ENCODE data around the gene SLC25A4. TPM values are rescaled to one million over a fixed set of nuclear protein-coding genes. Genes with fewer than 3 reads are reported as not detected.
A peak's percentile ranks its signal among the peaks of the same experiment; 100 is the strongest.

The SLC25A4 gene
- total RNA-seq, 3 donors from 2014 or later = 15.2 to 21.4 (median 19.3) TPM

DNA sequence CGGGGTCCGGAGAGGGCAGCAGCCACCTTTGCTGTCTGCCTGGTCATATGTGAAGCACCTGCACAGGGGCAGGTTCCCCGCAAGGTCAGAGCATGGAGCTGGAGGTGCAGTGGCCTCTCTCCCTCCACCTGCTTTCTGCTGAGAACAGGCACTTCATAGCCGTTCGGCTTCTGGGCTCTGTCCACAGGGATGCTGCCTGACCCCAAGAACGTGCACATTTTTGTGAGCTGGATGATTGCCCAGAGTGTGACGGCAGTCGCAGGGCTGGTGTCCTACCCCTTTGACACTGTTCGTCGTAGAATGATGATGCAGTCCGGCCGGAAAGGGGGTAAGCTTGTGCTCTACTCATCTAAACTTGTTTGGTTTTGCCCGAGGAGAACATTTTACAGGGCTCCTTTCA is 2.5 kb downstream of the SLC25A4 start:
- Histone ChIP-seq H3K9me3 (no peaks in the 10 kb centered on the region), H3K27me3 (no peaks in the 10 kb centered on the region), H3K27ac (peak overlapping the region in 1 of 2 donors; percentile 39), H3K36me3 (no peaks in the 10 kb centered on the region), H3K4me3 (no peak overlapping the region), H3K4me1 (peaks cover 0 to 5% of the 10 kb centered on the region in 2 donors)
- TF ChIP-seq, protein P1, sequence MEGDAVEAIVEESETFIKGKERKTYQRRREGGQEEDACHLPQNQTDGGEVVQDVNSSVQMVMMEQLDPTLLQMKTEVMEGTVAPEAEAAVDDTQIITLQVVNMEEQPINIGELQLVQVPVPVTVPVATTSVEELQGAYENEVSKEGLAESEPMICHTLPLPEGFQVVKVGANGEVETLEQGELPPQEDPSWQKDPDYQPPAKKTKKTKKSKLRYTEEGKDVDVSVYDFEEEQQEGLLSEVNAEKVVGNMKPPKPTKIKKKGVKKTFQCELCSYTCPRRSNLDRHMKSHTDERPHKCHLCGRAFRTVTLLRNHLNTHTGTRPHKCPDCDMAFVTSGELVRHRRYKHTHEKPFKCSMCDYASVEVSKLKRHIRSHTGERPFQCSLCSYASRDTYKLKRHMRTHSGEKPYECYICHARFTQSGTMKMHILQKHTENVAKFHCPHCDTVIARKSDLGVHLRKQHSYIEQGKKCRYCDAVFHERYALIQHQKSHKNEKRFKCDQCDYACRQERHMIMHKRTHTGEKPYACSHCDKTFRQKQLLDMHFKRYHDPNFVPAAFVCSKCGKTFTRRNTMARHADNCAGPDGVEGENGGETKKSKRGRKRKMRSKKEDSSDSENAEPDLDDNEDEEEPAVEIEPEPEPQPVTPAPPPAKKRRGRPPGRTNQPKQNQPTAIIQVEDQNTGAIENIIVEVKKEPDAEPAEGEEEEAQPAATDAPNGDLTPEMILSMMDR (IDR thresholded peaks at IDR 0.05) = no peak
- no peak for TF ChIP-seq POLR2AphosphoS5 (IDR thresholded peaks at IDR 0.05)
- no peak for TF ChIP-seq POLR2A (IDR thresholded peaks at IDR 0.05)
- DNase-seq (ENCODE audit: low spot score in 2 of 2) = no peak
- intact Hi-C loops (cut with DNase I; ENCODE audit: low total_unique reads) = no loop called here

DNA sequence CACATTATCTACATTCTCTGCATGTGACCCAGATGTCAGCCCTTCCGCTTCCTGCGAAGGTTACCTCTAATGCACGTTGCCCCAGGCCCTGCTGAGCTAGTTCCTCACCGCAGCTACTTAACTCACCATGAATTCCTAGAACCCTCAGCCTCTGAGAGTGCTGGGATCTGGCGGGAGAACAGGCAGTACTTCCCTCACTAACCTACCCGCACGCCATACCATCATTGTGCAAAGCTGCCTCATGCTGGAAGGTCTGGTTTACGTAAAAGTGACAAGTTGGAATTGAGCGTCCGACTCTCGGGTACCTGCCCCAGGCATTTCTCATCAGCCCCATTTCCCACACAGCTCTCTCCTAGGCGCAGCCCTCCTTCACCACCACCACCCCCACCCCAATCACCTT is 6.3 kb downstream of the SLC25A4 start:
- no peak for DNase-seq (ENCODE audit: low spot score in 2 of 2)
- no peak overlapping the region for H3K27ac ChIP-seq
- H3K36me3 ChIP-seq = no peaks in the 10 kb centered on the region
- H3K4me3 ChIP-seq = no peak overlapping the region
- H3K4me1 ChIP-seq = no peaks in the 10 kb centered on the region
- H3K27me3 ChIP-seq = no peaks in the 10 kb centered on the region
- no peaks in the 10 kb centered on the region for H3K9me3 ChIP-seq
- intact Hi-C loops (cut with DNase I; ENCODE audit: low total_unique reads) = no loop called here
- TF ChIP-seq POLR2AphosphoS5 (IDR thresholded peaks at IDR 0.05) = no peak
- no peak for TF ChIP-seq POLR2A (IDR thresholded peaks at IDR 0.05)
- TF ChIP-seq, protein P1 (IDR thresholded peaks at IDR 0.05) = no peak

DNA sequence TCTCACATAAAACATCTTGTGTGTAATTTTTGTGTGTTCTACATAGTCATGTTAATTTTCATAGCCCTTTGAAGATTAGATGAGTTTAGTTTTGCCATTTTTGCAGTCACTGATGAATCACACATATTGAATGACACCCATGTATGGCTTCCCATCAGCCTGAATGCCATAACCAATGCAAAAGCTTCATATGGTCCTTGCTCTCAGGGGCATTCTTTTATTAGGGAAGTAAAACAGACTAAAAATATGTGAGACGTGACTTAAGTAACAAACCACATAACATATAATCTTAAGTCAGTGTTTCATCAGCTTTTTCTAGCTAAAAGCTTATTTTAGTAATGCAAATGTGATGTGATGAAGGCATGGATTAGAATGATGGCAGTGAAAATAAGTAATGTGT is 8.2 kb downstream of the SLC25A4 start:
- H3K9me3 ChIP-seq = no peaks in the 10 kb centered on the region
- TF ChIP-seq, protein P1 (IDR thresholded peaks at IDR 0.05) = no peak
- TF ChIP-seq POLR2A (IDR thresholded peaks at IDR 0.05) (no peak), POLR2AphosphoS5 (IDR thresholded peaks at IDR 0.05) (no peak)
- DNase-seq (ENCODE audit: low spot score in 2 of 2) = no peak
- intact Hi-C loops (cut with DNase I; ENCODE audit: low total_unique reads) = loop anchor here (5.0 kb wide), 1 partner anchor 166 kb away; no protein-coding TSS in a partner anchor
- H3K36me3 ChIP-seq = no peaks in the 10 kb centered on the region
- H3K27ac ChIP-seq = no peak overlapping the region
- H3K27me3 ChIP-seq = no peaks in the 10 kb centered on the region
- no peaks in the 10 kb centered on the region for H3K4me1 ChIP-seq
- no peak overlapping the region for H3K4me3 ChIP-seq

DNA sequence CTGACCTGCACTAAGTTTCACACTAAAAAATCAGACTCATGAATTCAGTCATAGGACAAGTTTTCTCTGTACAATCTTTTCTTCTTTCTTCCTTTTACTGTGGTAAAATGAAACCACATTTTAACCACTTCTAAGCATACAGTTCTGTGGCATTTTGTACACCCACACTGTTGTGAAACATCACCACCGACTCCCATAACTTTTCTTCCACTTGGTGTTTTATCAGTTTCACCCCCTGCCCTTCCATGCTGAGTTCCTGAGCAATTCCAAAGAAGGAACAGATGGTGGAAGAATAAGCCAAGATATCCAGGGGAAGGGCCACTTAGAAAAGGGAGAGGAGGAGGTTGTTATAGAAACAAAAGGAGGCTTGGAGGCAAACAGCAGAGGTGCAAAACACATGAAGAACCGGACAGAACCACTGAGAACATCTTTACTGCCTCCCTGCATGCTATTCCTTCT is 22.6 kb downstream of the SLC25A4 start:
- Histone ChIP-seq H3K36me3 (no peaks in the 10 kb centered on the region), H3K27me3 (no peaks in the 10 kb centered on the region), H3K4me1 (no peaks in the 10 kb centered on the region), H3K27ac (no peak overlapping the region), H3K9me3 (no peaks in the 10 kb centered on the region), H3K4me3 (no peak overlapping the region)
- intact Hi-C loops (cut with DNase I; ENCODE audit: low total_unique reads) = no loop called here
- no peak for DNase-seq (ENCODE audit: low spot score in 2 of 2)
- TF ChIP-seq POLR2A (IDR thresholded peaks at IDR 0.05) (no peak), POLR2AphosphoS5 (IDR thresholded peaks at IDR 0.05) (no peak)
- TF ChIP-seq, protein P1 (IDR thresholded peaks at IDR 0.05) = no peak

DNA sequence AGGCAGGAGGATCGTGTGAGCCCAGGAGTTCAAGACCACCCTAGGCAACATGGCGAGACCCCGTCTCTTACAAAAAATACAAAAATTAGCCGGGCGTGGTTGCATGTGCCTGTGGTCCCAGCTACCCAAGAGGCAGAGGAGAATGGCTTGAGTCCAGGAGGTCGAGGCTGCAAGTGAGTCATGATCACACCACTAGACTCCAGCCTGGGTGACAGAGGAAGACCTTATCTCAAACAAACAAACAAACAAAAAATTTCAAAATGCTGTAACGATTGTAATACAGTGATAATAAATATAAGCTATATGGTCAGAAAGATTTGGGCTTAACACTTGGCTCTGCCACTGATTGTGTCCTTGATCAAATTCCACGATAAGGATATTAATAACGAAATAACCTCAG is 24.2 kb downstream of the SLC25A4 start:
- intact Hi-C loops (cut with DNase I; ENCODE audit: low total_unique reads) = no loop called here
- Histone ChIP-seq H3K36me3 (no peaks in the 10 kb centered on the region), H3K9me3 (no peaks in the 10 kb centered on the region), H3K27me3 (no peaks in the 10 kb centered on the region), H3K27ac (no peak overlapping the region), H3K4me3 (no peak overlapping the region), H3K4me1 (no peaks in the 10 kb centered on the region)
- DNase-seq (ENCODE audit: low spot score in 2 of 2) = no peak
- TF ChIP-seq, protein P1 (IDR thresholded peaks at IDR 0.05) = no peak
- no peak for TF ChIP-seq POLR2AphosphoS5 (IDR thresholded peaks at IDR 0.05)
- TF ChIP-seq POLR2A (IDR thresholded peaks at IDR 0.05) = no peak
